Fibroblast of lung (primary cell): ENCODE data around the gene NEU3. TPM values are rescaled to one million over a fixed set of nuclear protein-coding genes. Genes with fewer than 3 reads are reported as not detected.
"Not testable (repeated sequence)": the region's sequence is repeated elsewhere in the genome, so short reads cannot be mapped to it uniquely, and the experiment has no call there.

ENCODE experiments used
- DNase-seq, 2 donors: peaks; one replicate each; pipeline versions ENCODE4 v3.0.0 to v3.0.0-alpha.2; 2010; ENCODE audit warnings: low read depth in 2 of 2
- H2AFZ ChIP-seq: 2 replicates; pipeline ENCODE4 v1.5.1; 2012; ENCODE audit warnings: low read length, control low read depth, inconsistent platforms
- H3K27ac ChIP-seq: 2 replicates; pipeline ENCODE4 v1.5.1; 2011; ENCODE audit warnings: low read length, control low read depth; ENCODE audit not compliant: insufficient read depth
- H3K27me3 ChIP-seq: 2 replicates; pipeline ENCODE4 v1.5.1; 2011; ENCODE audit warnings: mild to moderate bottlenecking, low read length; ENCODE audit not compliant: control insufficient read depth, insufficient read depth
- H3K36me3 ChIP-seq: 2 replicates; pipeline ENCODE4 v1.5.1; 2011; ENCODE audit warnings: low read length; ENCODE audit not compliant: control insufficient read depth, insufficient read depth
- H3K4me1 ChIP-seq: 2 replicates; pipeline ENCODE4 v1.5.1; 2011; ENCODE audit warnings: low read length; ENCODE audit not compliant: control insufficient read depth, insufficient read depth; ENCODE audit errors: extremely low read depth
- H3K4me2 ChIP-seq: 2 replicates; pipeline ENCODE4 v1.5.1; 2011; ENCODE audit warnings: low read length, control low read depth; ENCODE audit not compliant: insufficient read depth; ENCODE audit errors: extremely low read depth
- H3K4me3 ChIP-seq, 4 experiments: fragments of 200-600 bp in 1 of 4; sonication (generic) in 1 of 4; replicated peaks in 1 of 4; 2 replicates each; pipeline ENCODE4 v1.5.1; 2011 to 2016; ENCODE audit warnings: low read length in 4 of 4, low read depth in 3 of 4, mild to moderate bottlenecking in 3 of 4, control low read depth in 2 of 4, inconsistent platforms in 1 of 4, mixed read lengths in 1 of 4; ENCODE audit not compliant: insufficient read depth in 1 of 4; ENCODE audit errors: control extremely low read depth in 1 of 4
- H3K79me2 ChIP-seq: 2 replicates; pipeline ENCODE4 v1.5.1; 2012; ENCODE audit warnings: mild to moderate bottlenecking, low read length, inconsistent platforms; ENCODE audit not compliant: control insufficient read depth, insufficient read depth
- H3K9ac ChIP-seq: 2 replicates; pipeline ENCODE4 v1.5.1; 2011; ENCODE audit warnings: mild to moderate bottlenecking, low read length, control low read depth; ENCODE audit not compliant: insufficient read depth
- H3K9me3 ChIP-seq: 2 replicates; pipeline ENCODE4 v1.5.1; 2012; ENCODE audit warnings: low read depth, low read length; ENCODE audit not compliant: control insufficient read depth, insufficient read depth
- H4K20me1 ChIP-seq: 2 replicates; pipeline ENCODE4 v1.5.1; 2011; ENCODE audit warnings: low read length; ENCODE audit not compliant: control insufficient read depth, insufficient read depth; ENCODE audit errors: extremely low read depth
- EZH2 ChIP-seq: IDR thresholded peaks from 2 replicates; pipeline ENCODE4 v1.5.1; 2012; ENCODE audit warnings: low read length, control low read depth, mild to moderate bottlenecking; ENCODE audit errors: missing control alignments
- polyA plus RNA-seq, 2 donors: library from polyadenylated mRNA; depleted of rRNA in 1 of 2; stranded (reverse) in 1 of 2; unstranded in 1 of 2; fragments of >200 nt; gene quantifications; 2 replicates each; pipeline ENCODE4 v1.2.1, GENCODE V29; 2011 to 2012; ENCODE audit warnings: missing spikeins in 1 of 2
- total RNA-seq: library from RNA; depleted of rRNA; stranded (reverse); fragments of >200 nt; gene quantifications from 2 replicates; pipeline ENCODE4 v1.2.1, GENCODE V29; 2014
- TF ChIP-seq, protein P1 (sequence below), 2 donors: IDR thresholded peaks in 1 of 2; conservative IDR thresholded peaks in 1 of 2; 1 replicate in 1 of 2; 2 replicates in 1 of 2; pipeline ENCODE4 v1.5.1; 2011 to 2012; ENCODE audit warnings: low read length in 2 of 2, control low read depth in 1 of 2, inconsistent platforms in 1 of 2, low read depth in 1 of 2, mild to moderate bottlenecking in 1 of 2

Gene NEU3
- total and polyA plus RNA-seq, 2 donors (not counting 1 experiment from before 2014, with no cell fraction given): 5.0 to 6.6 TPM

DNA sequence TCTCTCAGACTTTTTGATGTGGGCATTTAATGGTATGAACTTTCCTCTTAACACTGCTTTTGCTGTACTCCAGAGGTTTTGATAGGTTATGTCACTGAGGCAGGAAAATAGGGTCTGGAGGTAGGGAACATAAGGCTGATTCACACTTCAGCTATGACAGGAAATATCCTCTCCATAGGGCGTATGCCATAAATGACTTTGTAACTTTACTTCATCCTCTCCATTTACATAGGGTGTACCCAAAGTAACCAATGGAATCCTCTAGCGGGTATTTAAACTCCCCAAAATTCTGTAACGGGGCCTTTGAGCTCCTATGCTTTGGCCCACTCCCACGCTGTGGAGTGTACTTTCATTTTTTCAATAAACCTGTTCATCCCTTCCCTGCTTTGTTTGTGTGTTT, 58.5 kb downstream of the NEU3 start:
- H3K79me2 ChIP-seq: no peaks in the 10 kb centered on the region
- no peaks in the 10 kb centered on the region for H3K27me3 ChIP-seq
- no peak for DNase-seq
- no peaks in the 10 kb centered on the region for H3K36me3 ChIP-seq
- no peaks in the 10 kb centered on the region for H3K4me1 ChIP-seq
- no peak overlapping the region for H3K4me3 ChIP-seq
- H4K20me1 ChIP-seq: no peaks in the 10 kb centered on the region
- no peaks in the 10 kb centered on the region for H3K9me3 ChIP-seq
- H3K9ac ChIP-seq: no peak overlapping the region
- H2AFZ ChIP-seq: no peak overlapping the region
- no peak overlapping the region for H3K4me2 ChIP-seq
- TF ChIP-seq, protein P1, sequence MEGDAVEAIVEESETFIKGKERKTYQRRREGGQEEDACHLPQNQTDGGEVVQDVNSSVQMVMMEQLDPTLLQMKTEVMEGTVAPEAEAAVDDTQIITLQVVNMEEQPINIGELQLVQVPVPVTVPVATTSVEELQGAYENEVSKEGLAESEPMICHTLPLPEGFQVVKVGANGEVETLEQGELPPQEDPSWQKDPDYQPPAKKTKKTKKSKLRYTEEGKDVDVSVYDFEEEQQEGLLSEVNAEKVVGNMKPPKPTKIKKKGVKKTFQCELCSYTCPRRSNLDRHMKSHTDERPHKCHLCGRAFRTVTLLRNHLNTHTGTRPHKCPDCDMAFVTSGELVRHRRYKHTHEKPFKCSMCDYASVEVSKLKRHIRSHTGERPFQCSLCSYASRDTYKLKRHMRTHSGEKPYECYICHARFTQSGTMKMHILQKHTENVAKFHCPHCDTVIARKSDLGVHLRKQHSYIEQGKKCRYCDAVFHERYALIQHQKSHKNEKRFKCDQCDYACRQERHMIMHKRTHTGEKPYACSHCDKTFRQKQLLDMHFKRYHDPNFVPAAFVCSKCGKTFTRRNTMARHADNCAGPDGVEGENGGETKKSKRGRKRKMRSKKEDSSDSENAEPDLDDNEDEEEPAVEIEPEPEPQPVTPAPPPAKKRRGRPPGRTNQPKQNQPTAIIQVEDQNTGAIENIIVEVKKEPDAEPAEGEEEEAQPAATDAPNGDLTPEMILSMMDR (conservative IDR thresholded peaks at IDR 0.05 in 1 of 2, IDR thresholded peaks at IDR 0.05 in 1 of 2; ENCODE audit: low read depth in 1 of 2, low read length in 2 of 2): no peak
- no peak for TF ChIP-seq EZH2
- no peak overlapping the region for H3K27ac ChIP-seq

DNA sequence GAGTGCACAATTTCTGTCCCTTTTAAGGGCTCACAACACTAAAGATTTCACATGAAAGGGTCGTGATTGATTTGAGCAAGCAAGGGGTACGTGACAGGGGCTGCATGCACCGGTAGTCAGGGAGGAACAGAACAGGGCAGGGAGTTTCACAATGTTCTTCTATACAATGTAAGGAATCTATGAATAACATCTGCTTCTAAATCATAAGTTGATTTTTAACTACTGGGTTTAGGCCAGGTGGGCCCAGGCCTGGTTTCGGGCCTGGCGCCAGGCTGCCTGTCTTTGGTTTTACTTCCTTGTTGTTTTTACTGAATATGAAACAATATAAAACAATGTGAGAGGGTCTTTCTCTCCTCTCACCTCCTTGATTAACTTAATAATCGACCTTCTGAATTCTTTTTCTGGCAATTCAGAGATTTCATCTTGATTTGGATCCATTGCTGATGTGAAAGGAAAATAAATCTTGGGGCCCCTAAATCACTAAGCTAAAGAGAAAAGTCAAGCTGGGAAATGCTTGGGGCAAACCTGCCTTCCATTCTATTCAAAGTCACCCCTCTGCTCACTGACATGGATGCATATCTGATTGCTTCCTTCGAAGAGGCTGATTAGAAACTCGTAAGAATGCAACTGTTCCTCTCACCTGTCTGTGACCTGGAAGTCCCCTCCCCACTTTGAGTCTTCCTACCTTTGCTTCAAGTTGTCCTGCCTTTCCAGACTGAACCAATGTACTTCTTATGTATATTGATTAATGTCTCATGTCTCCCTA, 61.0 kb downstream of the NEU3 start:
- not testable (repeated sequence) for DNase-seq, H3K27ac ChIP-seq

GRCh38 chr11:75050516-75050915, 61.8 kb downstream of the NEU3 start:
- Histone ChIP-seq H3K4me3 (no peak overlapping the region), H3K9me3 (no peaks in the 10 kb centered on the region), H3K4me1 (no peaks in the 10 kb centered on the region), H3K36me3 (no peaks in the 10 kb centered on the region), H3K79me2 (no peaks in the 10 kb centered on the region), H2AFZ (no peak overlapping the region), H3K9ac (no peak overlapping the region), H3K27ac (no peak overlapping the region), H4K20me1 (no peaks in the 10 kb centered on the region), H3K27me3 (no peaks in the 10 kb centered on the region), H3K4me2 (no peak overlapping the region)
- no peak for TF ChIP-seq EZH2
- TF ChIP-seq, protein P1 (conservative IDR thresholded peaks at IDR 0.05 in 1 of 2, IDR thresholded peaks at IDR 0.05 in 1 of 2; ENCODE audit: low read depth in 1 of 2, low read length in 2 of 2): no peak
- DNase-seq: no peak

More for the DNA sequence above, 61.0 kb downstream of the NEU3 start:
- H2AFZ ChIP-seq, H3K9ac ChIP-seq, H3K4me1 ChIP-seq, H3K9me3 ChIP-seq, H3K27me3 ChIP-seq, H4K20me1 ChIP-seq, H3K36me3 ChIP-seq, H3K4me3 ChIP-seq, H3K79me2 ChIP-seq, H3K4me2 ChIP-seq: not testable (repeated sequence)
